SU-DHL-6 (cell line): ENCODE data around the gene KPNA3.
A peak's percentile ranks its signal among the peaks of the same experiment; 100 is the strongest.

Experiments
- H2AFZ ChIP-seq: fragments of 200-600 bp; sonication (generic); 2 replicates; pipeline ENCODE4 v1.6.1; 2014; ENCODE audit warnings: low read depth, mild to moderate bottlenecking, moderate library complexity, mixed read lengths, antibody characterized with exemption, low read length; ENCODE audit not compliant: severe bottlenecking
- H3F3A ChIP-seq: fragments of 200-600 bp; shearing (Covaris generic); 2 replicates; pipeline ENCODE4 v1.6.0; 2016; ENCODE audit warnings: antibody characterized with exemption, mild to moderate bottlenecking; ENCODE audit not compliant: insufficient read depth
- H3K27ac ChIP-seq: fragments of 200-600 bp; sonication (generic); 2 replicates; pipeline ENCODE4 v1.5.1; 2016; ENCODE audit warnings: low read depth, mild to moderate bottlenecking, low read length, moderate library complexity, mixed read lengths
- H3K27me3 ChIP-seq: fragments of 200-600 bp; sonication (generic), shearing (Covaris generic); 2 replicates; pipeline ENCODE4 v1.6.0; 2014; ENCODE audit warnings: mild to moderate bottlenecking, low read length
- H3K36me3 ChIP-seq: fragments of 200-600 bp; sonication (generic); 2 replicates; pipeline ENCODE4 v1.6.1; 2014; ENCODE audit warnings: mild to moderate bottlenecking, low read length, mixed read lengths
- H3K4me2 ChIP-seq: fragments of 300-600, 200-600 bp; shearing (Covaris generic), sonication (generic); 2 replicates; pipeline ENCODE4 v1.6.0; 2014; ENCODE audit warnings: low read length, low read depth, mild to moderate bottlenecking; ENCODE audit not compliant: poor library complexity, severe bottlenecking
- H3K4me3 ChIP-seq: fragments of 200-600 bp; sonication (generic); 2 replicates; pipeline ENCODE4 v1.5.1; 2014; ENCODE audit warnings: antibody characterized with exemption, low read length, mild to moderate bottlenecking, mixed read lengths; ENCODE audit not compliant: insufficient read depth, poor library complexity, severe bottlenecking
- H3K79me2 ChIP-seq: fragments of 200-600 bp; sonication (generic); 2 replicates; pipeline ENCODE4 v1.6.1; 2014; ENCODE audit warnings: mild to moderate bottlenecking, low read length, moderate library complexity; ENCODE audit not compliant: insufficient read depth
- H3K9ac ChIP-seq: fragments of 200-600 bp; sonication (generic); 2 replicates; pipeline ENCODE4 v1.7.0; 2014; ENCODE audit warnings: mild to moderate bottlenecking, low read length
- H3K9me2 ChIP-seq: fragments of 200-600 bp; sonication (generic); replicated peaks from 2 replicates; pipeline ENCODE4 v1.6.1; 2014; ENCODE audit warnings: low read length; ENCODE audit not compliant: insufficient read depth
- H3K9me3 ChIP-seq: fragments of 200-600 bp; sonication (generic); 2 replicates; pipeline ENCODE4 v1.6.1; 2014; ENCODE audit warnings: low read length, mixed read lengths; ENCODE audit not compliant: insufficient read depth
- H4K20me1 ChIP-seq: fragments of 200-600 bp; sonication (generic); 2 replicates; pipeline ENCODE4 v1.6.1; 2014; ENCODE audit warnings: low read depth, mild to moderate bottlenecking, antibody characterized with exemption, low read length, moderate library complexity, mixed read lengths
- CTCF ChIP-seq: fragments of 200-600 bp; sonication (generic); IDR thresholded peaks from one replicate; pipeline ENCODE4 v1.5.1; 2017; ENCODE audit warnings: antibody characterized with exemption, mild to moderate bottlenecking, low read length, moderate library complexity; ENCODE audit not compliant: insufficient read depth, poor library complexity, severe bottlenecking
- EZH2phosphoT487 ChIP-seq: fragments of 200-600 bp; sonication (generic), shearing (Covaris generic); conservative IDR thresholded peaks from 2 replicates; pipeline ENCODE4 v1.6.1; 2018; ENCODE audit warnings: mild to moderate bottlenecking, antibody characterized with exemption, low read length, moderate library complexity, mixed read lengths

The KPNA3 gene

DNA sequence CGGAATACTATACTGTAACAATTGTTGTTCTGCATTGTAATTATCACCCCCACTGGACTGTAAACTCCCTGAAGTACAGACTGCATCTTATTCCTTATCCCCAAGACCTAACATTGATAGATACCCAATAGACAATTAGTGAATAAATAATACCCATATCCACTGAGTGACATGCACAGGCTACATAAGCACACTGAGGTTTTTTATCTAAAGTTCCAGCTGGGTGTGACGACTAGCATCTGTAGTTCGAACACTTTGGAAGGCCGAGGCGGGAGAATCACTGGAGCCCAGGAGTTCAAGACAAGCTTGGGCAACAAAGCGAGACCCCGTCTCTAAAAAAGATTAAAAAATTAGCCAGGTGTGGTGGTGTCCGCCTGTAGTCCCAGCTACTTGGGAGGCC, 2.5 kb downstream of the KPNA3 start:
- H3F3A ChIP-seq, result 0 out of 2 replicates have a peak, but pooled peaks cover 4% of the 10 kb centered on the region
- no peaks in the 10 kb centered on the region for H3K9me3 ChIP-seq
- H3K27me3 ChIP-seq, result no peaks in the 10 kb centered on the region
- H3K4me3 ChIP-seq, result no peak overlapping the region
- TF ChIP-seq CTCF, result no peak
- no peak for TF ChIP-seq EZH2phosphoT487
- H3K27ac ChIP-seq, result no peak overlapping the region
- peaks cover 12% of the 10 kb centered on the region; the same call in 1 of the 2 replicates for H4K20me1 ChIP-seq
- H2AFZ ChIP-seq, result no peak overlapping the region
- no peaks in the 10 kb centered on the region for H3K36me3 ChIP-seq
- H3K9ac ChIP-seq, result no peak overlapping the region
- H3K4me2 ChIP-seq, result peak overlapping the region; percentile 81
- H3K9me2 ChIP-seq, result no peaks in the 10 kb centered on the region
- peaks cover 70% of the 10 kb centered on the region for H3K79me2 ChIP-seq

DNA sequence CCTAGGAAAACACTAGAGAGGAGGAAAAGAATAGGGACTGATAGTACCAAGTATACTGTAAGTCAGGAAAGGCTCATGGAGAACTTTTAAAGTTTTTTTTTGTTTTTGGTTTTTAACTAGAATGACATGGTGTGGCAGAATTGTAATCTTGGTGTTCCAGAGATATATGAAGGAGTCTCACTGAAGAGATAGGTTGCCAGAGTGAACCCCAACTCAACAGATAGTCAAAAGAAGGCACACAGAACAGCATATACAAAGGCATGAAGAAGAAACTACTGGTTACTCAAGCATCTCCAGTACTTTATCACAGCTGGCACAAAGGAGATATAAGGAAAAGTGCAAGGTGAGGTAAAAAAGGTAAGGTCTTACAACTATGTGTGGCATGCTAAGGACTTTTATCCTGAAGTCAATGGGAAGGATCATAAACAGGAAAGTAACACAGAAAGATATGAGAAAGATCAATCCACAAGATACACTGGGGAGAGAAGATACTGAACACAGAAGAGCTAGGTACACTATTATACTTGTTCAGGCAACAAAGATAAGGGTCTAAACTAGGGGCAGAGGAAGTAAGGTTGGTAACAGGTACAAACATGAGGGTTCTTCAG, 6.0 kb downstream of the KPNA3 start:
- no peak overlapping the region for H3K27ac ChIP-seq
- no peak overlapping the region for H2AFZ ChIP-seq
- no peak overlapping the region for H3K9ac ChIP-seq
- H3K4me3 ChIP-seq, result no peak overlapping the region
- 0 out of 2 replicates have a peak, but pooled peaks cover 2% of the 10 kb centered on the region for H3K36me3 ChIP-seq
- H3K9me3 ChIP-seq, result no peaks in the 10 kb centered on the region
- H4K20me1 ChIP-seq, result peaks cover 37% of the 10 kb centered on the region; the same call in 1 of the 2 replicates
- H3K79me2 ChIP-seq, result peaks cover 100% of the 10 kb centered on the region
- no peak for TF ChIP-seq EZH2phosphoT487
- TF ChIP-seq CTCF, result no peak
- 0 out of 2 replicates have a peak, but pooled peaks cover 2% of the 10 kb centered on the region for H3F3A ChIP-seq
- H3K9me2 ChIP-seq, result no peaks in the 10 kb centered on the region
- H3K27me3 ChIP-seq, result no peaks in the 10 kb centered on the region
- no peak overlapping the region for H3K4me2 ChIP-seq

- H3F3A ChIP-seq, result no peaks in the 10 kb centered on the region
- no peak overlapping the region for H3K4me2 ChIP-seq
- no peak overlapping the region for H3K27ac ChIP-seq
- H3K9me2 ChIP-seq, result no peaks in the 10 kb centered on the region
- no peak overlapping the region for H3K4me3 ChIP-seq
- no peak overlapping the region for H3K9ac ChIP-seq
- peaks cover 100% of the 10 kb centered on the region for H3K79me2 ChIP-seq
- no peak for TF ChIP-seq EZH2phosphoT487
- no peak for TF ChIP-seq CTCF
- H3K36me3 ChIP-seq, result 0 out of 2 replicates have a peak, but pooled peaks cover 2% of the 10 kb centered on the region
- H3K9me3 ChIP-seq, result no peaks in the 10 kb centered on the region
- H3K27me3 ChIP-seq, result no peaks in the 10 kb centered on the region
- peaks cover 41% of the 10 kb centered on the region; the same call in 1 of the 2 replicates for H4K20me1 ChIP-seq
- H2AFZ ChIP-seq, result no peak overlapping the region
Observed at GRCh38 chr13:49784886-49785570, 7.5 kb downstream of the KPNA3 start.
